GM04504 (cell line): ENCODE measurements around the gene NOS1.

ENCODE experiments used
- DNase-seq: peaks from one replicate; pipeline ENCODE4 v3.0.0-alpha.2; 2012; ENCODE audit warnings: low read depth

Gene NOS1

GRCh38 chr12:117172168-117172567, 189.3 kb downstream of the NOS1 start:
- DNase-seq, result no peak

GRCh38 chr12:117171499-117172162, 189.8 kb downstream of the NOS1 start:
- DNase-seq, result no peak

GRCh38 chr12:117169548-117169947, 191.9 kb downstream of the NOS1 start:
- no peak for DNase-seq

GRCh38 chr12:117168976-117169375, 192.4 kb downstream of the NOS1 start:
- no peak for DNase-seq

GRCh38 chr12:117167769-117168168, 193.7 kb downstream of the NOS1 start:
- DNase-seq, result no peak

- no peak for DNase-seq
Observed at GRCh38 chr12:117166107-117166506, 195.3 kb downstream of the NOS1 start.

- no peak for DNase-seq
Observed at GRCh38 chr12:117165342-117165741, 196.1 kb downstream of the NOS1 start.

- no peak for DNase-seq
Observed at GRCh38 chr12:117162633-117163032, 198.8 kb downstream of the NOS1 start.

GRCh38 chr12:117162167-117162539, 199.3 kb downstream of the NOS1 start:
- DNase-seq, result no peak

- DNase-seq, result no peak
Observed at GRCh38 chr12:117161460-117162166, 199.8 kb downstream of the NOS1 start.

- no peak for DNase-seq
Observed at GRCh38 chr12:117159674-117160073, 201.8 kb downstream of the NOS1 start.

GRCh38 chr12:117158911-117159553, 202.4 kb downstream of the NOS1 start:
- no peak for DNase-seq
